Islet precursor cell (in vitro differentiated cells): ENCODE results near the gene PCDHB5.
"Not testable (repeated sequence)": the region's sequence is repeated elsewhere in the genome, so short reads cannot be mapped to it uniquely, and the experiment has no call there.

ENCODE experiments used
- DNase-seq: peaks from one replicate; pipeline ENCODE4 v3.0.0-alpha.2; 2018

Gene PCDHB5

GRCh38 chr5:141135030-141135717 is at the start of gene PCDHB5:
Gene PCDHB5 (plus strand): TSS chr5:141135206. CDS start chr5:141135435, 229 bp downstream.
- DNase-seq = peak; percentile 73

- peak; percentile 92 for DNase-seq
Measured at GRCh38 chr5:141094481-141095262, 40.3 kb upstream of the PCDHB5 start, which contains the start of gene PCDHB2. Gene PCDHB2 (plus strand): TSS chr5:141094615. CDS start chr5:141094791, 176 bp downstream.

GRCh38 chr5:141095263-141095641 is 39.8 kb upstream of the PCDHB5 start:
- DNase-seq = no peak

GRCh38 chr5:141096181-141096580 is 38.8 kb upstream of the PCDHB5 start:
- not testable (repeated sequence) for DNase-seq

- not testable (repeated sequence) for DNase-seq
Measured at GRCh38 chr5:141096586-141096985, 38.4 kb upstream of the PCDHB5 start.

GRCh38 chr5:141100243-141100805 is 34.7 kb upstream of the PCDHB5 start, which contains the start of gene PCDHB3:
Gene PCDHB3 (plus strand): TSS chr5:141100473. CDS start chr5:141100650, 177 bp downstream.
- DNase-seq = no peak

GRCh38 chr5:141101059-141101458 is 33.9 kb upstream of the PCDHB5 start:
- DNase-seq = no peak

GRCh38 chr5:141102070-141102469 is 32.9 kb upstream of the PCDHB5 start:
- not testable (repeated sequence) for DNase-seq

GRCh38 chr5:141102471-141102870 is 32.5 kb upstream of the PCDHB5 start:
- not testable (repeated sequence) for DNase-seq

- no peak for DNase-seq
Measured at GRCh38 chr5:141105350-141105749, 29.7 kb upstream of the PCDHB5 start.

GRCh38 chr5:141119250-141119649 is 15.8 kb upstream of the PCDHB5 start:
- no peak for DNase-seq

GRCh38 chr5:141121563-141121962 is 13.4 kb upstream of the PCDHB5 start, which contains the start of gene PCDHB4:
Gene PCDHB4 (plus strand): TSS chr5:141121818. CDS start chr5:141121999, 181 bp downstream.
- DNase-seq = no peak

- no peak for DNase-seq
Measured at GRCh38 chr5:141121985-141122384, 13.0 kb upstream of the PCDHB5 start.

- not testable (repeated sequence) for DNase-seq
Measured at GRCh38 chr5:141123396-141124135, 11.4 kb upstream of the PCDHB5 start.

- no peak for DNase-seq
Measured at GRCh38 chr5:141127305-141127704, 7.7 kb upstream of the PCDHB5 start.

- no peak for DNase-seq
Measured at GRCh38 chr5:141135718-141136266, 786 bp downstream of the PCDHB5 start.

GRCh38 chr5:141137346-141137745 is 2.3 kb downstream of the PCDHB5 start:
- DNase-seq = not testable (repeated sequence)

- no peak for DNase-seq
Measured at GRCh38 chr5:141149812-141150211, 14.8 kb downstream of the PCDHB5 start, which contains the start of gene PCDHB6. Gene PCDHB6 (plus strand): TSS chr5:141150057. CDS start chr5:141150258, 201 bp downstream.

GRCh38 chr5:141150224-141150992 is 15.4 kb downstream of the PCDHB5 start:
- no peak for DNase-seq

- no peak for DNase-seq
Measured at GRCh38 chr5:141150993-141151325, 16.0 kb downstream of the PCDHB5 start.

- not testable (repeated sequence) for DNase-seq
Measured at GRCh38 chr5:141151632-141152031, 16.6 kb downstream of the PCDHB5 start.

- DNase-seq = not testable (repeated sequence)
Measured at GRCh38 chr5:141152096-141152495, 17.1 kb downstream of the PCDHB5 start.
